Ovary (tissue), 3 donors: ENCODE measurements around the gene EIF4G3.

ENCODE experiments used
- POLR2A ChIP-seq: fragments of 450-650 bp; IDR thresholded peaks from one replicate; pipeline ENCODE4 v1.6.1; 2017; ENCODE audit warnings: antibody characterized with exemption, mild to moderate bottlenecking, moderate library complexity
- TF ChIP-seq, protein P1 (sequence below), 3 donors: fragments of 450-650 bp in 2 of 3; fragments of 200-600 bp in 1 of 3; IDR thresholded peaks; one replicate each; pipeline versions ENCODE4 v1.5.1 to v1.8.0; 2016 to 2022; ENCODE audit warnings: antibody characterized with exemption in 3 of 3, mild to moderate bottlenecking in 1 of 3
- donor health status: DM: no; HTN: no; CAD: no.

DNA sequence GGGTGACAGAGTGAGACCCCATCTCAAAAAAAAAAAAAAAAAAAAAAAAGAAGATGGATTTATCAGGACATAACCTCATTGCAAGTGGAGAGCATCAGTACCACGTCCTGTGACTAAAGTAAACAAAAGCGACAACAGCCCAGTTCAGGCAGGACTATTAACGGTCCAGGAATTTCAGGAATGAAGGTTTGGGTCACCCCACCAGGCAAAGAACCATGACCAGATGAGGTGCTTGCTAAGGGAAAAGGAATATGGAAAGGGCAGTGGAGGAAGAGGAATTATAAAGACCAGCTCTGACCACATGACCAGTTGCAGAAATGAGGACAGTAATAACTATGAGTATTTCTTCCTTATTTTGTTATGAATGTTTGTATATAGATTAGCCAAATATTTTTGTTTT is 35.4 kb upstream of the EIF4G3 start:
- TF ChIP-seq, protein P1, sequence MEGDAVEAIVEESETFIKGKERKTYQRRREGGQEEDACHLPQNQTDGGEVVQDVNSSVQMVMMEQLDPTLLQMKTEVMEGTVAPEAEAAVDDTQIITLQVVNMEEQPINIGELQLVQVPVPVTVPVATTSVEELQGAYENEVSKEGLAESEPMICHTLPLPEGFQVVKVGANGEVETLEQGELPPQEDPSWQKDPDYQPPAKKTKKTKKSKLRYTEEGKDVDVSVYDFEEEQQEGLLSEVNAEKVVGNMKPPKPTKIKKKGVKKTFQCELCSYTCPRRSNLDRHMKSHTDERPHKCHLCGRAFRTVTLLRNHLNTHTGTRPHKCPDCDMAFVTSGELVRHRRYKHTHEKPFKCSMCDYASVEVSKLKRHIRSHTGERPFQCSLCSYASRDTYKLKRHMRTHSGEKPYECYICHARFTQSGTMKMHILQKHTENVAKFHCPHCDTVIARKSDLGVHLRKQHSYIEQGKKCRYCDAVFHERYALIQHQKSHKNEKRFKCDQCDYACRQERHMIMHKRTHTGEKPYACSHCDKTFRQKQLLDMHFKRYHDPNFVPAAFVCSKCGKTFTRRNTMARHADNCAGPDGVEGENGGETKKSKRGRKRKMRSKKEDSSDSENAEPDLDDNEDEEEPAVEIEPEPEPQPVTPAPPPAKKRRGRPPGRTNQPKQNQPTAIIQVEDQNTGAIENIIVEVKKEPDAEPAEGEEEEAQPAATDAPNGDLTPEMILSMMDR (IDR thresholded peaks at IDR 0.05): no peak
- TF ChIP-seq POLR2A: no peak
